HG02938 (cell line): ENCODE results near the gene SFMBT2.

Experiments used
- ATAC-seq: cut with Tn5 transposase; IDR thresholded peaks from one replicate; pipeline ENCODE4 v1.9.1; 2021; ENCODE audit warnings: mild to moderate bottlenecking, moderate library complexity; ENCODE audit not compliant: unreplicated experiment

SFMBT2 gene

DNA sequence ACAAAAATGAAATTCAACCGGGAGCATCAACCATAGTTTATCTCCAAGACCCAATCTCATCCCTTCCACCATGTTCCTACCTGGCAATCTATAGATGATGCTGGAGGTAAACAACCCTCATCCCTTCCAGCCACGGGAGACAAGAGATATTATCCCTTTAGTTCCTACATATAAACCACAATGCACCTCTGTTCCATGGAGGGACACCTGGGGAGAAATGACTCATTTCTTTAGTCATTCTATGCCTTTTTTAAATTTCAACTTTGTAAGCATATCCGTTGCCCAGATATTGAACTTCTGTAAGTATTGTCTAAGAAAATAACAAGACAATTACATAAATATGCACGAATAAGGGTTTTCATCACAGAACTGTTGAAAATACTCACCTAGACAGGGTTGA, 15.5 kb upstream of the SFMBT2 start:
- no peak for ATAC-seq

GRCh38 chr10:7425691-7426090, 14.9 kb upstream of the SFMBT2 start:
- ATAC-seq: no peak

- ATAC-seq: no peak
Observed at GRCh38 chr10:7424919-7425318, 14.1 kb upstream of the SFMBT2 start.

DNA sequence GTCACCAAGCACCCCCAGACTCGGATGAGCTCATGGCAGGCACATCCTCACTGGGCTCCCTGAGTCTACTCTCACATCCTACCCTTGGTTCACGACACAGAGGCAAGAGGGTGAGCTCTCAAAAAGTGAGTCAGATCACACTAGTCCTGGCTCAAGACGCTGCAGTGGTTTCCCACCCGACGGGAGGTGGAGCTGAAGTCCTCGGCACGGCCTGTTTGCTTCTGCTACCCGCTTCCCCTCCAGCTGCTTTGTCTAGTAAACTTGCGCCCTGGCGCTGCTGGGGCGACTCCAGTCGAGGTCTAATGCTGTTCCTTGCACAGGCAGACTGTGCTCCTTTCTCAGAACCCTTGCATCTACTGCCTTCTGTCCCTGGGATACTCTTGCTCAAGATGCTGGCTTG, 13.5 kb upstream of the SFMBT2 start:
- ATAC-seq: no peak

DNA sequence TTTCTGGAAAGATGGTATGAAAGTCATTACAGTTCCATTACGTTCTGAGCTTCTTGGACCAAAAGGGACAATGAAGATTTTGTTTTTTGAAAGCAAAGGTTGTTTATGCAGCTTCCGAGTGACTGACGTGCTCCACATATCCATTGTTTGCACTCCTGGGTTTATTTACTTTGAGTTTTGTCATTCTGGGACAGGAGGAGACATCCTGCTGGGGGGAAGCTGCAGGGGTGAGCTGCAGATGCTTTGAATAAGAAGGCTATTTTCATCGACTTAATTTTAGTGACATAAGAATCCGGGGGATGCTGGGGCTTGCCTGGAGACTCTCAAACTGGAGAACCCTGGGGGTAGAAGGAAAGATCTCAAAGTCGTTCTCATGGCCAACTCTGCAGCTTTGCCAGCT, 12.7 kb upstream of the SFMBT2 start:
- ATAC-seq: no peak

DNA sequence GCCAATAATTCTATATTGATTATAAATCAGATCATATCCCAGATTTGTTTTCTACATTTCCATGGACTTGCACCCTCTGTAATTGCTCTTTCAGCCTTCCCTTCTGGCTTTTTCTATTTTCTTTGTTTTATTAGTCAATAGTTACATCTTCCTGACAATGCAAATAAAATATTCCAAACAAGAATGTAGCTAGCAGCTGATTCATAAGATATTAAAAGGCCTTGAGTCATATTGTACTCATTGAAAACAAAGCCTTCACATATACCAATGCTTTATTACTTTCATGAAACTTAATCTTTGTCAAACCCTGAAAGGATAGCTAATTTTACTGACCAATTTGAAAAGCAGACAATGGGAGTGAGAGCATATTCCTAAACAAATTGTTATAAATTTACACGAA, 10.7 kb upstream of the SFMBT2 start:
- ATAC-seq: no peak

- no peak for ATAC-seq
Observed at GRCh38 chr10:7419998-7420397, 9.2 kb upstream of the SFMBT2 start.

- ATAC-seq: no peak
Observed at GRCh38 chr10:7417807-7418206, 7.0 kb upstream of the SFMBT2 start.

DNA sequence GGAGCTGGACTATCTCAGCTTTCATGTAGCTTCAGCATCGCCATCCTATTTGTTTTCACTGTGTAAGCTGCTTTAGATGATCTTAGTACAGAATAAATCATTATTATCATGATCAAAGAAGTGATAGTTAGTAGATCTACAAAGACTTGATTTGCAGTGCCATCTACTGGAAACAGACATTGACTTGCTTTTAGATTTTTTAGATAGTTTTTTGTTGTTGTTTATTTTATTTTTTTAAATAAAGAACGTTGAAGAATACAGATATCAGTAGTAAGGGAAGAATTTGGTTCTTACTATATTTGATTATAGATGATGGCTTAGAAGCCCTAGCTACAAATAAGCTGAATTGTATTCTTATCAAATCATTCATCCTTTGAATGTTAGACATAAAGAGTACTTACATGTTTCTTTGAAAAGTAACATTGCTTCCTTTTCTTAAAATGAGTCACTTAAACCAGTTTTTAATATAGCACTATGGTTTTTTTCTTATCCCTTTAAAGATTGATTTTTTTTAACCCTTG, 6.3 kb upstream of the SFMBT2 start:
- ATAC-seq: no peak

DNA sequence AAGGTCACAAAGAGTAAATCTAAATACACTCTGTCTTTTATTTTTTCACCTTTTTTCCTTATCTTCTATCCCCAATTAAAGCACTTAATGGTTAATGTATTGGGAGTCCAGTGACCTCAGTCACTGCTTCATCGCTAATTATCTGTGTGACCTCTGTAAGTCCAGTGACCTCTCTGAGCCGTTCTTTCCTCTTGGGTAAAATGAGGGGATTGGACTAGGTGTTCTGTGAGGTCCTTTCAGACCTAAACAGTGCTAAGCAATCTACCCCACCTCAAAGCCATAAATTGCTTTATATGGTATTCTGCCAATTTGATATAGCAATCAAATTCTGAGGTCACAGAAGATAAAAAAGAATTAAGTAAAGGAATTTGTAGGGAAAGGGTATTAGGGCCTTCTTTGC, 3.9 kb upstream of the SFMBT2 start:
- ATAC-seq: no peak

DNA sequence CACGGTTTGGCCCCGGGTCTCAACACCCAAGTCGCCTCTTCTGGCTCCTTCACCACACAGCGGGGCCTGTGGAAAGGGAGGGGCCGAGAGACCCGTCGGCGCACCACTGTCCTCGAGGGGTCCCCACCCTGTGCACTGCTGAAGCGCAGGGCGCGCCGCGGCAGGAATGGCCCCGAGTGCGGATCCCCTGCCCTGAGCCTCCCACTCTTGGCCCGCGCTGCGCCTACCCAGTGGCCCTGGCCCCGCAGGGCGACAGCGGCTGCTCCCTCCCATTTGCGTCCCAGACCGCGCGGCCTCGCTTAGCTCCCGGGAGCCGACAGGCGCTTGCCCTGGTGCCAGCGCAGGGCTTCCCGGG, 2.1 kb upstream of the SFMBT2 start:
- no peak for ATAC-seq

DNA sequence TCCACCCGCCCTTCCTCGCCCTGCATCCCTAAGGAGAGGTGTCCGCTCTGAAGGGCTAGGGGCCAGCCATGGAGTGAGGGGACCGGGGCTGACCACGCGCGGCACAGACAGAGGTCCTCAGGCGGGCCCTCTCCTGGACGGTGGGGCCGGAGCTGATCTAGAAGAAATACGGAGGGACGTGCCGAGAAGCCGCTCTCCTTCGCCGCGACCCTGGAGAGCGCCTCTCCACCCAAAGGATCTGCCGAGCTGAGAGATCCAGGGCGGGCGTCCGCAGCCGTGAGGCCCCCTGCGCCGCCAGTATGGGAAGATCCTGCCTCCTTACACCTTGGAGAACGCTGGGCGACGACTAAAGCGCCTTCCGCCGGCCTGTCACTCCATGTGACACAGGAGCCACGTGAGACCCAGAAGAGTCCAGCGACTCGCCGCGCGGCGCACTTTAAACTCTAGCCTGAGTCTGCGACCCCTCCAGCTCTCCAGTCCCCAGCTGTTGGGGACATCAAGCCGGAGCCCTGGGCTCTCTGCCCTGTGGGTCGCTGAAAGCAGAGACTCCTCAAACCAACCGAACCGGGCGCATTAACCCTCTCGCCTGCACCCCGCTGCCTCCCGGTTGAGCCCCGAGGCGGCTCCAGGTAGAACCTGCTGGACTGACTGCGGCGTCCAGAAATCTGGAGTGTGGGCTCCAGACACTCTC, 1.5 kb upstream of the SFMBT2 start:
- no peak for ATAC-seq

GRCh38 chr10:7411671-7412128, 866 bp upstream of the SFMBT2 start:
- ATAC-seq: no peak

GRCh38 chr10:7410301-7410861, 453 bp downstream of the SFMBT2 start:
- ATAC-seq: no peak

GRCh38 chr10:7409732-7410168, 1.1 kb downstream of the SFMBT2 start:
- ATAC-seq: peak; percentile 7

DNA sequence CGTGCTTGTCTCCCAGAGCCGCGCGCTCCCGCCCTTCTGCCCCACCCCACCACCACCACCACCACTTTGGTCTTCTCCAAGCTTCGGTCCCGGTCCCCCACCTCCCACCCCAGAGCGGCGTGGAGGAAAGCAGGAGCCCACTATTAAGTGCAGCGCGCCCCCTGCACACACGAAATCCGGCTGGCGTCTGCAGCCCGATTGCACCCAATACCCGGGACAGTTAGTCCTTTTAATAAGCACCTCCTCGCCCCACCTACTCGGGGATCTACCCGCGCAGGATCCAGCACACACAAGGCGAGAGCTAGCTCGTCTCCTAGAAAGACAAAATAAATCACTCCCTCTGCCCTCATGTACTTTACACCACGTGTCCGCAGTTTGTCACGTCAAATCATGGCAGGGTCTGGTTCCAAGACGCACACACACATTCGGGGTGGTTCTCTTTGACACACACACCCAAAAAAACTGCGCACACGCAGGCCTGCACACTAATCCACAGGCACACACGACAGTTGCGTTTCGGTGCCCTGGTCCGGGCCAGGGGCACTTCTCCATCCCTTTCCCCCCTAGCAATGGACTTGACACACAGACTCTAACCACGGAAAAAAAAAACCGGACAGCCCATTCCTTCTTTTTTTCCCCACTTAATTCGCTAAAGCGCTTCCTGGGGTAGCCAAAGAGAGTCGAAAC, 1.6 kb downstream of the SFMBT2 start:
- ATAC-seq: peak; percentile 49

GRCh38 chr10:7408291-7409044, 2.4 kb downstream of the SFMBT2 start:
- peak; percentile 27 for ATAC-seq

GRCh38 chr10:7407368-7408290, 3.2 kb downstream of the SFMBT2 start:
- no peak for ATAC-seq

GRCh38 chr10:7406712-7407333, 4.0 kb downstream of the SFMBT2 start:
- ATAC-seq: no peak

DNA sequence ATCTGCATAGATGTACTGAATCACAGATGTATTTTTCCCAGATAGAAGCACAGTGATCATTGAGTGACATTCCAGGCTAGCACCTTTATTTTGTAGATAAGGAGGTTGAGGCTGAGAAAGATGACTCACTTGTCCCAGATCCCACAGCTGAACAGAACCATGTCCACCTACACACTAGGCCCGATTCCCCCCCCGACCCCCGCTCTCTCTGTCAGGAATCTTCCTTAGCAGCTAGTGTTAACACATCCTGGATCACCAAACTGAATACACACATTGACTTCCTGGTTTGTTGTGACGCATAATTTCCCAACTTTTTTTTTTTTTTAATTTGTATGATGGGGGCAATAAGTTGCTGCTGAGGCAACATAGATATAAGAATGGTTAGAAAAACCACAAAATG, 5.2 kb downstream of the SFMBT2 start:
- no peak for ATAC-seq
